BE2C (cell line): ENCODE measurements around the gene HTRA3.

Experiments
- DNase-seq: peaks from one replicate; pipeline ENCODE4 v3.0.0-alpha.2; 2020
- H3K27me3 ChIP-seq: fragments of 250-450 bp; sonication (Bioruptor Pico); 2 replicates; pipeline ENCODE4 v1.5.1; 2020; ENCODE audit warnings: mild to moderate bottlenecking
- H3K36me3 ChIP-seq: fragments of 250-450 bp; sonication (Bioruptor Pico); 2 replicates; pipeline ENCODE4 v1.5.1; 2020; ENCODE audit warnings: mild to moderate bottlenecking
- H3K4me1 ChIP-seq: fragments of 250-450 bp; sonication (Bioruptor Pico); 2 replicates; pipeline ENCODE4 v1.5.1; 2020
- H3K4me3 ChIP-seq: 2 replicates; pipeline ENCODE4 v1.5.1; 2011; ENCODE audit warnings: low read depth, low read length
- H3K9me3 ChIP-seq: fragments of 250-450 bp; sonication (Bioruptor Pico); 2 replicates; pipeline ENCODE4 v1.5.1; 2020
- TF ChIP-seq, protein P1 (sequence below): IDR thresholded peaks from 2 replicates; pipeline ENCODE4 v1.5.1; 2012; ENCODE audit warnings: mild to moderate bottlenecking, low read depth, low read length

The HTRA3 gene

DNA sequence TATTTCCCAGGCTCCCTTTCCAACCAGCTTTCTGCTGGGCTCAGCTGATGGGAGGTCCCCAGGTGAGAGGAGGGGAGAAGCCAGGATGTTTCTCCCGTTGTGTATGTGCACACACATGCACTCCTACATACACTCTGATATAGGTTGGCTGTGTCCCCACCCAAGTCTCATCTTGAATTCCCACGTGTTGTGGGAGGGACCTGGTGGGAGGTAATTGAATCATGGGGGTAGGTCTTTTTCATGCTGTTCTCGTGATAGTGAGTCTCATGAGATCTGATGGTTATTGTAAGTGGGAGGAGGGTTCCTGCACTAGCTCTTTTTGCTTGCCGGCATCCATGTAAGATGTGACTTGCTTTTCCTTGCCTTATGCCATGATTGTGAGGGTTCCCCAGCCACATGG, 11.7 kb upstream of the HTRA3 start:
- TF ChIP-seq, protein P1, sequence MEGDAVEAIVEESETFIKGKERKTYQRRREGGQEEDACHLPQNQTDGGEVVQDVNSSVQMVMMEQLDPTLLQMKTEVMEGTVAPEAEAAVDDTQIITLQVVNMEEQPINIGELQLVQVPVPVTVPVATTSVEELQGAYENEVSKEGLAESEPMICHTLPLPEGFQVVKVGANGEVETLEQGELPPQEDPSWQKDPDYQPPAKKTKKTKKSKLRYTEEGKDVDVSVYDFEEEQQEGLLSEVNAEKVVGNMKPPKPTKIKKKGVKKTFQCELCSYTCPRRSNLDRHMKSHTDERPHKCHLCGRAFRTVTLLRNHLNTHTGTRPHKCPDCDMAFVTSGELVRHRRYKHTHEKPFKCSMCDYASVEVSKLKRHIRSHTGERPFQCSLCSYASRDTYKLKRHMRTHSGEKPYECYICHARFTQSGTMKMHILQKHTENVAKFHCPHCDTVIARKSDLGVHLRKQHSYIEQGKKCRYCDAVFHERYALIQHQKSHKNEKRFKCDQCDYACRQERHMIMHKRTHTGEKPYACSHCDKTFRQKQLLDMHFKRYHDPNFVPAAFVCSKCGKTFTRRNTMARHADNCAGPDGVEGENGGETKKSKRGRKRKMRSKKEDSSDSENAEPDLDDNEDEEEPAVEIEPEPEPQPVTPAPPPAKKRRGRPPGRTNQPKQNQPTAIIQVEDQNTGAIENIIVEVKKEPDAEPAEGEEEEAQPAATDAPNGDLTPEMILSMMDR, result no peak
- no peak overlapping the region for H3K4me3 ChIP-seq
- no peaks in the 10 kb centered on the region for H3K27me3 ChIP-seq
- no peak for DNase-seq
- H3K9me3 ChIP-seq, result no peaks in the 10 kb centered on the region
- no peaks in the 10 kb centered on the region for H3K36me3 ChIP-seq
- H3K4me1 ChIP-seq, result no peaks in the 10 kb centered on the region; the same call in 1 of the 2 replicates

DNA sequence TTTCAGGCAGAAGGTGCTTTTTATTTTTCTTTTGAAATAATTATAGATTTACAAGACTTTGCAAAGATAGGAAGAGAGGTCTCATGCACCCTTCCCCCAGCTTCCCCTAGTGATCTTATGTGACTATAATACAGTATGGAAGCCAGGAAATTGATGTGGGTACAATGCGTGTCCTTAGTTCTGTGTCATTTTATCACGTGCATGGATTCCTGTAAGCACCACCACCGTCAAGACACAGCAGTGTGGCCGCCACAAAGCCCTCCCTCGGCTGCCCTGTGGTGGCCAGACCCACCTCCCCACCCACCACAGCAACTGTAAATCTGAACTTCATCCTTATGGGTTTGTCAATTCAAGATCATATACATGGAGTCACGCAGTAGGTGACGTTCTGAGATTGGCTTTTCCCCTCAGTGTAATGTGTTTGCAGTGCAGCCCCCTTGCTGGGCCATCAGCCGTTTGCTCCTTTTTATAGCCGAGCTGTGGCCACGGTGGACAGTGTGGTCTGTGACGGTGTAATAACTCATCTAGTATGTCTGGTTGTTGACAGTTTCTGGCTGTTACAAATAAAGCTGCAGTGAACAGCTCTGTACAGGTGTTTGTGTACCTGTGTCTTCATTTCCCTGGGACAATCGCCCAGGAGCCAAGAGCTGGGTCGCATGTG, 10.9 kb upstream of the HTRA3 start:
- TF ChIP-seq, protein P1, result no peak
- no peaks in the 10 kb centered on the region for H3K9me3 ChIP-seq
- no peaks in the 10 kb centered on the region for H3K36me3 ChIP-seq
- no peak for DNase-seq
- no peak overlapping the region for H3K4me3 ChIP-seq
- H3K4me1 ChIP-seq, result no peaks in the 10 kb centered on the region; the same call in 1 of the 2 replicates
- H3K27me3 ChIP-seq, result no peaks in the 10 kb centered on the region

DNA sequence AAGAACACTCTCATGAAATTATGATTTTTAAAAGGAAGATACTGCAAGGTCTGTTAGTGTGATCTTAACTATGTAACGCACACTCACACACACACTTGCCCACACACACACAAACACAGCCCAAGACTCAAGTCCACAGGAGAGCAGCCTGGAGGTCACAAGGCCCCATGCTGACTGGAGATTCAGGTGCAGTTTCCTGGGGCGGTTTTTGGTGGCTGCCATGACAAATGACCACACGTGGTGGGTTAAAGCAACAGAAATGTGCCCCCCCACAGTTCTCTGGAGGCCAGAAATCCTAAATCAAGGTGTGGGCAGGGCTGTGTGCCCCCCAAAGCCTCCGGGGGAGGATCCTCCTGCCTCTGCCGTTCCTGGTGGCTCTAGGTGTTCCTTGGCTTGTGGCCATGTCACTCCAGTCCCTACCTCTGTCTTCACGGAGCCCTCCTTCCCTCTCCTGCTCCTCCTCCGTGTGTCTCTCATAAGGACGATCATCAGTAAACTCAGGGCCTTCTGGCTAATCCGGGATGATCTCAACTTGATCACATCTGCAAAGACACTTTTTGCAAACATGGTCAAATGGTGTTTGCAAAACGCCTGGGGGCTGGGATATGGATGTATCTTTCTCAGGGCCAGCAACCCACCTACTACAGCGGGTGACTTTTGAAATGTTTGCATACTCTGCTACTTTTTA, 9.7 kb upstream of the HTRA3 start:
- no peak for DNase-seq
- H3K27me3 ChIP-seq, result no peaks in the 10 kb centered on the region
- no peaks in the 10 kb centered on the region; the same call in 1 of the 2 replicates for H3K4me1 ChIP-seq
- TF ChIP-seq, protein P1, result no peak
- no peak overlapping the region for H3K4me3 ChIP-seq
- no peaks in the 10 kb centered on the region for H3K9me3 ChIP-seq
- no peaks in the 10 kb centered on the region for H3K36me3 ChIP-seq

DNA sequence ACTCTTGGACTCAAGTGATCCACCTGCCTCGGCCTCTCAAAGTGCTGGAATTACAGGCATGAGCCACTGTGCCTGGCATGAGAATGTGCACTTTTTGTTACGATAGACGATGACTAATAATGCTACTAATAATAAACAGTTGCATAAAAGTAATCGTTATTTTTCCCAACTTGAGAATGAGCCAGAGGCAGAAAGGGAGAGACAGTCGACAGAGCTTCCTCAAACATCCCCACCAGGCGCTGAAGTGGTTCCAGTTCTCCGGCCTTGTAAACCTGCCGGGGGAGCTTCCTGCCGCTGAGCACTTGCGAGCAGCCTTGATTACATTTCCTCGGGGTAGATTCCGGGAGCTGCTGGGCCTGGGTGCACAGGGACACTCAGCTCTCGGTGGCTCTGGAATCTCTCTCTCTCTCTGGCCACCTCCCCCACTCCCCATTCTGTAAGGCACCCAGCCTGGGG, 8.9 kb upstream of the HTRA3 start:
- TF ChIP-seq, protein P1, result no peak
- Histone ChIP-seq H3K27me3 (no peaks in the 10 kb centered on the region), H3K4me3 (no peak overlapping the region), H3K4me1 (no peaks in the 10 kb centered on the region; the same call in 1 of the 2 replicates), H3K9me3 (no peaks in the 10 kb centered on the region), H3K36me3 (no peaks in the 10 kb centered on the region)
- DNase-seq, result peak; percentile 55

DNA sequence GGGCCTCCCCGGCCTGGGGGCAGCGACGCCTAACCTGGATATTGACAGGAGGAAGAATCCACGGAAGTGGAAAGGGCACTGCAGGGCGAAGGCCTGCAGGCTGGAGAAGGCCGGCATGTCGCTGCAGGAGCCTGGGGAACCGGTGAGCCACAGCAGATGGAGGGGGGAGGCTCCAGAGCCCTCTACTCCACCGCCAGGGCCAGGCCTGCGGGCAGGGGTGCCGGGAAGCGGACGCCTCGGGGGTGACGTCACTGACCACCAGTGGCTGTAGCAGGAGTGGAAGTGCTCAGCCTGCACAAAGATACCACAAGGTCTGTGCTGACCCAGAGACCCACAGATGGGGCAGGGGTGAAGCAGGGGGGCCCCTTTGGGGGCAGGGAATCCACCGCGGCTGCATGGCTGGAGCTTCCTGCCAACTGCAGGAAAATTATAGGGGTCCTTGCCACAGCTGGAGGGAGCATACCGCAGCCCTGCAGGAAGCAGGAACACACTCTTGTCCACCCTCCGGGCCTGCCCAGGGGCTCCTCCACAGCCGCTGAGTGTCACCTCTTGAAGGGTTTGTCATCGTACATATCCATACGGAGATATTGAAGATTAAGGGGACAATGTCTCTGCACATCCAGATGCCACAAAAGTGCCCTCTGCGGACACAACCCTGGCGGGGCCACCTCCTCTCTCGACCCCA, 7.6 kb upstream of the HTRA3 start:
- Histone ChIP-seq H3K27me3 (no peaks in the 10 kb centered on the region), H3K36me3 (no peaks in the 10 kb centered on the region), H3K4me1 (peaks cover 5% of the 10 kb centered on the region), H3K9me3 (no peaks in the 10 kb centered on the region), H3K4me3 (no peak overlapping the region)
- no peak for DNase-seq
- TF ChIP-seq, protein P1, result no peak
